Dendritic cell treated with granulocyte-macrophage colony-stimulating factor and Interleukin-4, amounts not matched to agents 40 ng/mL and 50 ng/mL, for 4 days (primary cell): ENCODE results near the gene KRTAP10-8.
"Not testable (repeated sequence)": the region's sequence is repeated elsewhere in the genome, so short reads cannot be mapped to it uniquely, and the experiment has no call there.

Source experiments
- H3K27ac Mint-ChIP-seq: one replicate; pipeline ENCODE4 v1.8.0; 2022; ENCODE audit warnings: mild to moderate bottlenecking, mixed read lengths
- H3K27me3 Mint-ChIP-seq: one replicate; pipeline ENCODE4 v1.8.0; 2022; ENCODE audit warnings: mild to moderate bottlenecking, mixed read lengths
- H3K36me3 Mint-ChIP-seq: one replicate; pipeline ENCODE4 v1.8.0; 2022; ENCODE audit warnings: low read depth, mixed read lengths
- H3K4me1 Mint-ChIP-seq: one replicate; pipeline ENCODE4 v1.8.0; 2022; ENCODE audit warnings: low read depth, mixed read lengths
- H3K4me3 Mint-ChIP-seq: one replicate; pipeline ENCODE4 v1.8.0; 2022; ENCODE audit warnings: mild to moderate bottlenecking, moderate library complexity, mixed read lengths
- H3K9me3 Mint-ChIP-seq: one replicate; pipeline ENCODE4 v1.8.0; 2022; ENCODE audit warnings: mixed read lengths
- intact Hi-C: fragments of 100-400 bp; cut with micrococcal nuclease; formaldehyde crosslinking; loops from one replicate; pipeline ENCODE4 v1.15.0; 2022

KRTAP10-8 gene

GRCh38 chr21:44599264-44600029 lies 12.4 kb upstream of the KRTAP10-8 start:
- Mint-ChIP-seq H3K27me3 (peaks cover 15% of the 10 kb centered on the region), H3K9me3 (peaks cover 8% of the 10 kb centered on the region), H3K4me1 (no peaks in the 10 kb centered on the region), H3K4me3 (no peak overlapping the region), H3K36me3 (no peaks in the 10 kb centered on the region), H3K27ac (no peak overlapping the region)
- intact Hi-C loops = no loop called here

GRCh38 chr21:44600118-44600978 lies 11.5 kb upstream of the KRTAP10-8 start, which contains the start of gene KRTAP10-7:
TSS of gene KRTAP10-7 (plus strand) at chr21:44600597. CDS start at chr21:44600622, 25 bp downstream.
- H3K36me3 Mint-ChIP-seq, intact Hi-C loops, H3K4me1 Mint-ChIP-seq, H3K4me3 Mint-ChIP-seq, H3K9me3 Mint-ChIP-seq, H3K27ac Mint-ChIP-seq: not testable (repeated sequence)
- H3K27me3 Mint-ChIP-seq = peaks cover 11% of the 10 kb centered on the region

- H3K27me3 Mint-ChIP-seq = peaks cover 13% of the 10 kb centered on the region
- H3K36me3 Mint-ChIP-seq, H3K4me1 Mint-ChIP-seq, intact Hi-C loops, H3K27ac Mint-ChIP-seq, H3K4me3 Mint-ChIP-seq: not testable (repeated sequence)
- peaks cover 10% of the 10 kb centered on the region for H3K9me3 Mint-ChIP-seq
These were observed 10.8 kb upstream of the KRTAP10-8 start for GRCh38 chr21:44601091-44601490.

GRCh38 chr21:44601596-44602462 lies 10.1 kb upstream of the KRTAP10-8 start:
- no peaks in the 10 kb centered on the region for H3K4me1 Mint-ChIP-seq
- H3K27ac Mint-ChIP-seq = no peak overlapping the region
- intact Hi-C loops = no loop called here
- no peaks in the 10 kb centered on the region for H3K36me3 Mint-ChIP-seq
- peaks cover 13% of the 10 kb centered on the region for H3K27me3 Mint-ChIP-seq
- no peak overlapping the region for H3K4me3 Mint-ChIP-seq
- H3K9me3 Mint-ChIP-seq = peaks cover 16% of the 10 kb centered on the region

GRCh38 chr21:44602463-44602850 lies 9.4 kb upstream of the KRTAP10-8 start:
- H3K4me3 Mint-ChIP-seq = no peak overlapping the region
- no peaks in the 10 kb centered on the region for H3K36me3 Mint-ChIP-seq
- H3K27ac Mint-ChIP-seq = no peak overlapping the region
- intact Hi-C loops = no loop called here
- peaks cover 13% of the 10 kb centered on the region for H3K27me3 Mint-ChIP-seq
- H3K9me3 Mint-ChIP-seq = peaks cover 16% of the 10 kb centered on the region
- H3K4me1 Mint-ChIP-seq = no peaks in the 10 kb centered on the region

- peaks cover 9% of the 10 kb centered on the region for H3K27me3 Mint-ChIP-seq
- intact Hi-C loops = no loop called here
- no peak overlapping the region for H3K27ac Mint-ChIP-seq
- peaks cover 16% of the 10 kb centered on the region for H3K9me3 Mint-ChIP-seq
- no peak overlapping the region for H3K4me3 Mint-ChIP-seq
- H3K36me3 Mint-ChIP-seq = no peaks in the 10 kb centered on the region
- no peaks in the 10 kb centered on the region for H3K4me1 Mint-ChIP-seq
These were observed 8.6 kb upstream of the KRTAP10-8 start for GRCh38 chr21:44603109-44603875.

GRCh38 chr21:44603911-44604310 lies 8.0 kb upstream of the KRTAP10-8 start:
- Mint-ChIP-seq H3K36me3 (no peaks in the 10 kb centered on the region), H3K4me3 (no peak overlapping the region), H3K9me3 (peaks cover 20% of the 10 kb centered on the region), H3K27me3 (peaks cover 9% of the 10 kb centered on the region), H3K4me1 (no peaks in the 10 kb centered on the region), H3K27ac (no peak overlapping the region)
- intact Hi-C loops = no loop called here

GRCh38 chr21:44606495-44606894 lies 5.4 kb upstream of the KRTAP10-8 start:
- no peaks in the 10 kb centered on the region for H3K36me3 Mint-ChIP-seq
- H3K27me3 Mint-ChIP-seq = peaks cover 4% of the 10 kb centered on the region
- H3K27ac Mint-ChIP-seq = no peak overlapping the region
- intact Hi-C loops = no loop called here
- H3K4me3 Mint-ChIP-seq = no peak overlapping the region
- peaks cover 46% of the 10 kb centered on the region for H3K9me3 Mint-ChIP-seq
- H3K4me1 Mint-ChIP-seq = no peaks in the 10 kb centered on the region

GRCh38 chr21:44609193-44609592 lies 2.7 kb upstream of the KRTAP10-8 start:
- intact Hi-C loops = no loop called here
- no peak overlapping the region for H3K27ac Mint-ChIP-seq
- no peak overlapping the region for H3K4me3 Mint-ChIP-seq
- no peaks in the 10 kb centered on the region for H3K4me1 Mint-ChIP-seq
- no peaks in the 10 kb centered on the region for H3K36me3 Mint-ChIP-seq
- peaks cover 4% of the 10 kb centered on the region for H3K27me3 Mint-ChIP-seq
- H3K9me3 Mint-ChIP-seq = peaks cover 48% of the 10 kb centered on the region

- H3K36me3 Mint-ChIP-seq, H3K4me3 Mint-ChIP-seq, H3K27me3 Mint-ChIP-seq, intact Hi-C loops, H3K4me1 Mint-ChIP-seq, H3K27ac Mint-ChIP-seq: not testable (repeated sequence)
- peaks cover 43% of the 10 kb centered on the region for H3K9me3 Mint-ChIP-seq
These were observed 1.6 kb upstream of the KRTAP10-8 start for GRCh38 chr21:44610157-44610843.

- no peaks in the 10 kb centered on the region for H3K4me1 Mint-ChIP-seq
- H3K27ac Mint-ChIP-seq = no peak overlapping the region
- no peaks in the 10 kb centered on the region for H3K36me3 Mint-ChIP-seq
- no peak overlapping the region for H3K4me3 Mint-ChIP-seq
- intact Hi-C loops = no loop called here
- peaks cover 38% of the 10 kb centered on the region for H3K9me3 Mint-ChIP-seq
- peaks cover 1% of the 10 kb centered on the region for H3K27me3 Mint-ChIP-seq
These were observed 328 bp upstream of the KRTAP10-8 start for GRCh38 chr21:44611551-44611950.

GRCh38 chr21:44612669-44613229 lies 870 bp downstream of the KRTAP10-8 start:
- H3K27me3 Mint-ChIP-seq = peaks cover 1% of the 10 kb centered on the region
- H3K36me3 Mint-ChIP-seq = no peaks in the 10 kb centered on the region
- intact Hi-C loops = no loop called here
- peaks cover 37% of the 10 kb centered on the region for H3K9me3 Mint-ChIP-seq
- H3K4me3 Mint-ChIP-seq = no peak overlapping the region
- no peaks in the 10 kb centered on the region for H3K4me1 Mint-ChIP-seq
- H3K27ac Mint-ChIP-seq = no peak overlapping the region
